CD14-positive monocyte (primary cell): ENCODE results near the gene LMAN1. TPM values are rescaled to one million over a fixed set of nuclear protein-coding genes. Genes with fewer than 3 reads are reported as not detected.

Source experiments
- DNase-seq, 3 donors: peaks; one replicate each; pipeline ENCODE4 v3.0.0-alpha.2; 2011 to 2022
- H2AFZ ChIP-seq: 2 replicates; pipeline ENCODE4 v1.6.0; 2012; ENCODE audit warnings: mild to moderate bottlenecking, low read depth, low read length, inconsistent platforms; ENCODE audit not compliant: insufficient read depth, poor library complexity, severe bottlenecking
- H3K27ac ChIP-seq, 2 donors: 1 replicate in 1 of 2; 2 replicates in 1 of 2; pipeline ENCODE4 v1.5.1; 2012 to 2013; ENCODE audit warnings: low read length in 2 of 2, control low read depth in 1 of 2, inconsistent platforms in 1 of 2, low read depth in 1 of 2, mild to moderate bottlenecking in 1 of 2
- H3K27me3 ChIP-seq, 2 donors: one replicate each; pipeline versions ENCODE4 v1.6.0 to v1.6.1; 2011 to 2013; ENCODE audit warnings: low read length in 2 of 2; ENCODE audit not compliant: control insufficient read depth in 2 of 2, insufficient read depth in 2 of 2
- H3K36me3 ChIP-seq, 2 donors: replicated peaks in 1 of 2; 1 replicate in 1 of 2; 2 replicates in 1 of 2; pipeline versions ENCODE4 v1.5.1 to v1.6.1; 2012 to 2013; ENCODE audit warnings: low read length in 2 of 2, control low read depth in 1 of 2, inconsistent platforms in 1 of 2, mild to moderate bottlenecking in 1 of 2; ENCODE audit not compliant: insufficient read depth in 2 of 2, control insufficient read depth in 1 of 2
- H3K4me1 ChIP-seq, 2 donors: 1 replicate in 1 of 2; 2 replicates in 1 of 2; pipeline versions ENCODE4 v1.5.1 to v1.6.1; 2012 to 2013; ENCODE audit warnings: low read length in 2 of 2, control low read depth in 1 of 2, inconsistent platforms in 1 of 2, mild to moderate bottlenecking in 1 of 2, moderate library complexity in 1 of 2; ENCODE audit not compliant: insufficient read depth in 2 of 2, control insufficient read depth in 1 of 2
- H3K4me2 ChIP-seq: replicated peaks from 2 replicates; pipeline ENCODE3; 2012; ENCODE audit warnings: low read length, moderate library complexity, mild to moderate bottlenecking; ENCODE audit not compliant: poor library complexity, severe bottlenecking; ENCODE audit errors: extremely low read depth
- H3K4me3 ChIP-seq, 3 experiments: fragments of 200-600 bp in 1 of 3; sonication (generic) in 1 of 3; replicated peaks in 1 of 3; 1 replicate in 2 of 3; 2 replicates in 1 of 3; pipeline ENCODE4 v1.5.1; 2011 to 2013; ENCODE audit warnings: low read length in 3 of 3, mild to moderate bottlenecking in 3 of 3, control low read depth in 2 of 3, low read depth in 2 of 3, inconsistent platforms in 1 of 3, moderate library complexity in 1 of 3
- H3K79me2 ChIP-seq: 2 replicates; pipeline ENCODE4 v1.6.0; 2012; ENCODE audit warnings: mild to moderate bottlenecking, control low read depth, inconsistent platforms, low read length, moderate library complexity; ENCODE audit not compliant: insufficient read depth
- H3K9ac ChIP-seq: 2 replicates; pipeline ENCODE4 v1.6.0; 2017; ENCODE audit warnings: low read length, mild to moderate bottlenecking; ENCODE audit not compliant: insufficient read depth, poor library complexity, severe bottlenecking
- H3K9me3 ChIP-seq, 2 donors: replicated peaks in 1 of 2; 1 replicate in 1 of 2; 2 replicates in 1 of 2; pipeline versions ENCODE4 v1.5.1 to v1.6.1; 2012 to 2013; ENCODE audit warnings: low read length in 2 of 2, control low read depth in 1 of 2; ENCODE audit not compliant: control insufficient read depth in 1 of 2, insufficient read depth in 1 of 2
- H4K20me1 ChIP-seq: 2 replicates; pipeline ENCODE4 v1.6.0; 2012; ENCODE audit warnings: mild to moderate bottlenecking, low read length, control low read depth, moderate library complexity; ENCODE audit not compliant: insufficient read depth
- H3K27ac Mint-ChIP-seq, 7 donors: one replicate each; pipeline ENCODE4 v1.8.0; 2020; ENCODE audit warnings: mild to moderate bottlenecking in 7 of 7, mixed read lengths in 7 of 7, moderate library complexity in 6 of 7, inconsistent platforms in 2 of 7
- H3K27me3 Mint-ChIP-seq, 3 donors: one replicate each; pipeline ENCODE4 v1.8.0; 2021 to 2022; ENCODE audit warnings: low read depth in 3 of 3, mild to moderate bottlenecking in 3 of 3, mixed read lengths in 3 of 3, moderate library complexity in 3 of 3, inconsistent platforms in 1 of 3
- H3K36me3 Mint-ChIP-seq, 2 donors: one replicate each; pipeline ENCODE4 v1.8.0; 2020; ENCODE audit warnings: mixed read lengths in 2 of 2, inconsistent platforms in 1 of 2, mild to moderate bottlenecking in 1 of 2
- H3K4me1 Mint-ChIP-seq: one replicate; pipeline ENCODE4 v1.8.0; 2020; ENCODE audit warnings: mild to moderate bottlenecking, mixed read lengths
- H3K4me3 Mint-ChIP-seq, 2 donors: one replicate each; pipeline ENCODE4 v1.8.0; 2020; ENCODE audit warnings: mild to moderate bottlenecking in 2 of 2, mixed read lengths in 2 of 2, moderate library complexity in 1 of 2
- H3K9me3 Mint-ChIP-seq, 7 donors: one replicate each; pipeline ENCODE4 v1.8.0; 2020 to 2022; ENCODE audit warnings: mixed read lengths in 7 of 7, mild to moderate bottlenecking in 6 of 7, moderate library complexity in 6 of 7, inconsistent platforms in 2 of 7
- CTCF ChIP-seq: fragments of 200-600 bp; IDR thresholded peaks from one replicate; pipeline ENCODE4 v1.8.0; 2022; ENCODE audit warnings: antibody characterized with exemption, mild to moderate bottlenecking
- WGBS: methylation state at CpG from one replicate; pipeline ENCODE4 v1.1.5; 2013; ENCODE audit warnings: missing lambda C conversion rate; ENCODE audit not compliant: insufficient coverage; 5-methylcytosine and 5-hydroxymethylcytosine counted together
- intact Hi-C, 2 donors: fragments of 100-400 bp; cut with micrococcal nuclease; formaldehyde crosslinking; loops; one replicate each; pipeline versions ENCODE4 v1.15.0 to v1.15.1; 2023
- polyA plus RNA-seq, 3 donors: library from polyadenylated mRNA; depleted of rRNA in 1 of 3; unstranded in 2 of 3; stranded (reverse) in 1 of 3; fragments of 300-500 nt in 2 of 3; fragments of >200 nt in 1 of 3; fragmentation: Illumina TruSeq in 2 of 3; gene quantifications; 1 replicate in 2 of 3; 2 replicates in 1 of 3; pipeline ENCODE4 v1.2.3, GENCODE V29; 2012 to 2021

LMAN1 gene
- polyA plus RNA-seq, 3 donors = 4.7 to 10.9 (median 7.6) TPM

- no peak overlapping the region for H2AFZ ChIP-seq
- no peak for DNase-seq
- H3K27ac ChIP-seq = no peak overlapping the region
- no peaks in the 10 kb centered on the region for H4K20me1 ChIP-seq
- no peaks in the 10 kb centered on the region for H3K4me1 ChIP-seq
- H3K4me1 Mint-ChIP-seq = no peaks in the 10 kb centered on the region
- H3K27me3 ChIP-seq = peaks cover 0 to 2% of the 10 kb centered on the region in 2 donors
- H3K36me3 ChIP-seq = no peaks in the 10 kb centered on the region
- H3K27me3 Mint-ChIP-seq = peaks cover 3 to 12% (median 7%) of the 10 kb centered on the region in 3 donors
- no peak overlapping the region for H3K27ac Mint-ChIP-seq
- intact Hi-C loops = no loop called here
- H3K4me3 ChIP-seq = no peak overlapping the region
- H3K9me3 Mint-ChIP-seq = no peaks in the 10 kb centered on the region
- H3K36me3 Mint-ChIP-seq = no peaks in the 10 kb centered on the region
- no peak overlapping the region for H3K4me2 ChIP-seq
- no peaks in the 10 kb centered on the region for H3K79me2 ChIP-seq
- H3K4me3 Mint-ChIP-seq = no peak overlapping the region
- 86% methylated on average over 7 of the region's 8 CpGs for WGBS
- no peaks in the 10 kb centered on the region for H3K9me3 ChIP-seq
- H3K9ac ChIP-seq = no peak overlapping the region
- no peak for TF ChIP-seq CTCF
Observed at GRCh38 chr18:59298871-59299270, 60.2 kb downstream of the LMAN1 start.

GRCh38 chr18:59293317-59293716, 65.7 kb downstream of the LMAN1 start:
- Histone ChIP-seq H3K79me2 (no peaks in the 10 kb centered on the region), H4K20me1 (no peaks in the 10 kb centered on the region), H3K27ac (no peak overlapping the region), H3K9me3 (no peaks in the 10 kb centered on the region), H3K27me3 (peaks cover 5 to 11% of the 10 kb centered on the region in 2 donors), H3K36me3 (no peaks in the 10 kb centered on the region), H3K9ac (no peak overlapping the region), H3K4me3 (no peak overlapping the region), H2AFZ (no peak overlapping the region), H3K4me2 (no peak overlapping the region), H3K4me1 (no peaks in the 10 kb centered on the region)
- H3K27ac Mint-ChIP-seq = no peak overlapping the region
- peaks cover 3 to 14% (median 13%) of the 10 kb centered on the region in 3 donors for H3K27me3 Mint-ChIP-seq
- peaks cover 0 to 5% (median 0%) of the 10 kb centered on the region in 7 donors for H3K9me3 Mint-ChIP-seq
- intact Hi-C loops = no loop called here
- no peak for TF ChIP-seq CTCF
- no peaks in the 10 kb centered on the region for H3K4me1 Mint-ChIP-seq
- no peaks in the 10 kb centered on the region for H3K36me3 Mint-ChIP-seq
- no peak for DNase-seq
- no peak overlapping the region for H3K4me3 Mint-ChIP-seq
